K562 (cell line): Measurements from ENCODE around the gene C1orf116.

ENCODE experiments used
- CTCFL ChIP-seq: IDR thresholded peaks from 2 replicates; pipeline ENCODE4 v1.6.1; 2011; ENCODE audit warnings: borderline replicate concordance, low read depth, mild to moderate bottlenecking, moderate library complexity, low read length; ENCODE audit not compliant: insufficient read depth, poor library complexity, severe bottlenecking
- CUX1 ChIP-seq: fragments of 200-800 bp; sonication (Bioruptor generic); IDR thresholded peaks from 2 replicates; pipeline ENCODE4 v1.6.1; 2016; ENCODE audit warnings: missing genetic modification characterization, missing compliant biosample characterization
- JUND ChIP-seq, 2 experiments: IDR thresholded peaks; 2 replicates in 1 of 2; 3 replicates in 1 of 2; pipeline ENCODE4 v1.6.1; 2011; ENCODE audit warnings: borderline replicate concordance in 2 of 2, low read depth in 2 of 2, low read length in 2 of 2, improper control_type of control experiment in 1 of 2, missing biosample characterization in 1 of 2, missing genetic modification characterization in 1 of 2, missing genetic modification reagents in 1 of 2
- SIRT6 ChIP-seq: IDR thresholded peaks from one replicate; pipeline ENCODE4 v1.6.1; 2012; ENCODE audit warnings: low read depth, mild to moderate bottlenecking, control low read depth, inconsistent platforms, low read length, moderate library complexity
- ZNF655 ChIP-seq: fragments of 250-450 bp; sonication (Bioruptor Pico); IDR thresholded peaks from 2 replicates; pipeline ENCODE4 v1.5.0; 2021

- no peak for TF ChIP-seq JUND (IDR thresholded peaks at IDR 0.05; ENCODE audit: borderline replicate concordance, low read depth, low read length)
- no peak for TF ChIP-seq JUND (tag; IDR thresholded peaks at IDR 0.05; ENCODE audit: borderline replicate concordance, low read depth, low read length)
- no peak for TF ChIP-seq CTCFL
- no peak for TF ChIP-seq CUX1 (CRISPR knock-in tag)
- no peak for TF ChIP-seq ZNF655 (CRISPR knock-in tag)
- TF ChIP-seq SIRT6, result no peak
Observed at GRCh38 chr1:207081806-207082205, 49.2 kb upstream of the C1orf116 start.
